K562 (cell line): ENCODE measurements around the gene ZNF284. TPM values are rescaled to one million over a fixed set of nuclear protein-coding genes. Genes with fewer than 3 reads are reported as not detected.
A peak's percentile ranks its signal among the peaks of the same experiment; 100 is the strongest.

Experiments used
- CBFA2T3 ChIP-seq: fragments of 450-650 bp; IDR thresholded peaks from 2 replicates; pipeline ENCODE4 v1.6.1; 2017
- DDX20 ChIP-seq: fragments of 450-650 bp; IDR thresholded peaks from 2 replicates; pipeline ENCODE4 v1.6.1; 2016; ENCODE audit warnings: missing genetic modification characterization, low read depth, mild to moderate bottlenecking, missing compliant biosample characterization, moderate library complexity
- FOXA3 ChIP-seq, 2 experiments: fragments of 450-650 bp in 1 of 2; sonication (generic) in 1 of 2; formaldehyde crosslinking; IDR thresholded peaks in 1 of 2; conservative IDR thresholded peaks in 1 of 2; 2 replicates each; pipeline versions ENCODE4 v1.4.0 to v1.8.0; 2020 to 2022; ENCODE audit warnings: mild to moderate bottlenecking in 2 of 2, missing genetic modification reagents in 1 of 2
- GATA2 ChIP-seq: sonication (generic); formaldehyde crosslinking; IDR thresholded peaks from 2 replicates; pipeline ENCODE4 v1.4.0; 2020; ENCODE audit warnings: mild to moderate bottlenecking, missing genetic modification reagents
- HDAC6 ChIP-seq: IDR thresholded peaks from 2 replicates; pipeline ENCODE4 v1.6.1; 2012; ENCODE audit warnings: low read depth, mild to moderate bottlenecking, control low read depth, inconsistent platforms, low read length, moderate library complexity
- MAFG ChIP-seq: fragments of 450-650 bp; conservative IDR thresholded peaks from 2 replicates; pipeline ENCODE4 v1.6.1; 2016; ENCODE audit warnings: missing genetic modification characterization, missing compliant biosample characterization
- NFXL1 ChIP-seq: fragments of 450-650 bp; formaldehyde crosslinking; IDR thresholded peaks from 2 replicates; pipeline ENCODE4 v1.4.0; 2021; ENCODE audit warnings: mild to moderate bottlenecking
- NR2F6 ChIP-seq: fragments of 450-650 bp; formaldehyde crosslinking; IDR thresholded peaks from 2 replicates; pipeline ENCODE4 v1.4.0; 2020; ENCODE audit warnings: mild to moderate bottlenecking
- SIN3B ChIP-seq: fragments of 450-650 bp; IDR thresholded peaks from 2 replicates; pipeline ENCODE4 v1.6.1; 2017; ENCODE audit warnings: low read depth, mild to moderate bottlenecking, moderate library complexity
- SMAD4 ChIP-seq: fragments of 250-450 bp; sonication (Bioruptor Pico); conservative IDR thresholded peaks from 2 replicates; pipeline ENCODE4 v1.8.0; 2021; ENCODE audit warnings: inconsistent platforms, mild to moderate bottlenecking, moderate library complexity
- ZNF408 ChIP-seq: fragments of 250-450 bp; sonication (Bioruptor Pico); IDR thresholded peaks from 2 replicates; pipeline ENCODE4 v1.4.0; 2020; ENCODE audit warnings: low read depth, mild to moderate bottlenecking, moderate library complexity
- polyA plus RNA-seq, 8 experiments: library from polyadenylated mRNA; depleted of rRNA in 4 of 8; stranded (reverse) in 5 of 8; unstranded in 3 of 8; fragments of >200 nt; fragmentation: Nextera tagmentation in 2 of 8; fragmentation: Illumina TruSeq in 1 of 8; extraction: Ambion mirVana in 2 of 8; extraction: Trizol in 1 of 8; gene quantifications; 2 replicates each; pipeline versions ENCODE4 v1.2.1 to v1.2.3, GENCODE V29; 2011 to 2014; ENCODE audit warnings: inconsistent platforms in 1 of 8, missing spikeins in 1 of 8
- total RNA-seq, 7 experiments: library from RNA; depleted of rRNA in 6 of 7; stranded (reverse); fragments of >200 nt in 6 of 7; fragmentation: Illumina TruSeq in 2 of 7; extraction: Trizol in 2 of 7; gene quantifications; 2 replicates each; pipeline versions ENCODE4 v1.2.1 to v1.2.3, GENCODE V29; 2011 to 2021; ENCODE audit warnings: low replicate concordance in 1 of 7
- TF ChIP-seq, protein P1 (sequence below): fragments of 450-650 bp; conservative IDR thresholded peaks from 2 replicates; pipeline ENCODE4 v1.6.1; 2016; ENCODE audit warnings: missing genetic modification characterization, low read depth, mild to moderate bottlenecking, missing compliant biosample characterization, moderate library complexity
- TF ChIP-seq, protein P2 (sequence below): fragments of 250-450 bp; sonication (Bioruptor Pico); IDR thresholded peaks from 2 replicates; pipeline ENCODE4 v1.8.0; 2021; ENCODE audit warnings: mild to moderate bottlenecking, moderate library complexity
- TF ChIP-seq, protein P3 (sequence below): fragments of 250-450 bp; sonication (Bioruptor Pico); IDR thresholded peaks from 2 replicates; pipeline ENCODE4 v1.6.1; 2021; ENCODE audit warnings: mild to moderate bottlenecking
- TF ChIP-seq, protein P4 (sequence below): fragments of 450-650 bp; IDR thresholded peaks from 2 replicates; pipeline ENCODE4 v1.6.1; 2016; ENCODE audit warnings: missing biosample characterization, missing genetic modification characterization
- TF ChIP-seq, protein P5 (sequence below): sonication (generic); formaldehyde crosslinking; IDR thresholded peaks from 2 replicates; pipeline ENCODE4 v1.9.0; 2022; ENCODE audit warnings: mild to moderate bottlenecking, missing genetic modification reagents
- TF ChIP-seq, protein P6 (sequence below): IDR thresholded peaks from 3 replicates; pipeline ENCODE4 v1.6.1; 2011; ENCODE audit warnings: borderline replicate concordance, mild to moderate bottlenecking; ENCODE audit not compliant: insufficient read length, insufficient read depth
- TF ChIP-seq, protein P7 (sequence below): IDR thresholded peaks from 2 replicates; pipeline ENCODE4 v1.6.1; 2014; ENCODE audit warnings: antibody characterized with exemption

ZNF284 gene
- total and polyA plus RNA-seq, 9 of the 15 experiments (the other 6 are each of a cell fraction or from before 2014, with no cell fraction given): 0.07 to 0.24 (median 0.20) TPM

DNA sequence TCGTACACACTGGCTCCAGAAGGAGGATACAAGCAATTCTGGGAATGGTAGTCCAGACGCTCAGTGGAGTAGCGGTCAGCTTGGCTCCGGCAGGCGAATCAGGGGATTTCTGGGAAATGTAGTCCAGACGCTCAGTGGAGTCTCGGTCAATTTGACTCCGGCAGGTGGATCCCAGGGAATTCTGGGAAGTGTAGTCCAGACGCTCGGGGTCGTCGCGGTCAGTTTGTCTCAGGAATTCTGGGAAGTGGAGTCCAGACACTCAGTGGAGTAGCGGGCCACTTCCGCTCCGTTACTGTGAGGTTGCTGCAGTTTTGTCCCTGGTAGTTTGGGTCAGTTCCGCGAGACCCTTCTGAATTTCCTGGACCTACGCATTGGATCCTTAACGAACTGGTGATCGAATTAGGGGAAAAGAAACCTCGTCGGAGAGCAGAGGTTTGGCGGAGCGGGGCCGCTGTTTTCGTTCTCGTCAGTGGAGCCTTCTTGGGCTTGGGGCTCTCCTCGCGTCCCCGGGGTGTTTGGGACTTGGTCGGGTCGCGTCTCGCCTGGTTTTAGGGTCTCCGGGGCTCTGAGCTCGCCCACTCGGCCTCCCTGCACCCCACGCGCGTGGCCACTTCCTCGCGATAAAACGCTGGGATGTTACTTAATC is 41.3 kb downstream of the ZNF284 start, which contains the start of gene ZNF225 (continued):
- TF ChIP-seq, protein P1, sequence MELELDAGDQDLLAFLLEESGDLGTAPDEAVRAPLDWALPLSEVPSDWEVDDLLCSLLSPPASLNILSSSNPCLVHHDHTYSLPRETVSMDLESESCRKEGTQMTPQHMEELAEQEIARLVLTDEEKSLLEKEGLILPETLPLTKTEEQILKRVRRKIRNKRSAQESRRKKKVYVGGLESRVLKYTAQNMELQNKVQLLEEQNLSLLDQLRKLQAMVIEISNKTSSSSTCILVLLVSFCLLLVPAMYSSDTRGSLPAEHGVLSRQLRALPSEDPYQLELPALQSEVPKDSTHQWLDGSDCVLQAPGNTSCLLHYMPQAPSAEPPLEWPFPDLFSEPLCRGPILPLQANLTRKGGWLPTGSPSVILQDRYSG (tag): no peak
- TF ChIP-seq CBFA2T3 (no peak), FOXA3 (CRISPR knock-in tag; conservative IDR thresholded peaks at IDR 0.05 in 1 of 2, IDR thresholded peaks at IDR 0.05 in 1 of 2) (no peak), MAFG (tag) (no peak), SMAD4 (peak; percentile 79), NFXL1 (CRISPR knock-in tag) (no peak), SIN3B (no peak), NR2F6 (CRISPR knock-in tag) (no peak), DDX20 (no peak), HDAC6 (no peak), ZNF408 (no peak), GATA2 (CRISPR knock-in tag) (no peak)
- TF ChIP-seq, protein P2, sequence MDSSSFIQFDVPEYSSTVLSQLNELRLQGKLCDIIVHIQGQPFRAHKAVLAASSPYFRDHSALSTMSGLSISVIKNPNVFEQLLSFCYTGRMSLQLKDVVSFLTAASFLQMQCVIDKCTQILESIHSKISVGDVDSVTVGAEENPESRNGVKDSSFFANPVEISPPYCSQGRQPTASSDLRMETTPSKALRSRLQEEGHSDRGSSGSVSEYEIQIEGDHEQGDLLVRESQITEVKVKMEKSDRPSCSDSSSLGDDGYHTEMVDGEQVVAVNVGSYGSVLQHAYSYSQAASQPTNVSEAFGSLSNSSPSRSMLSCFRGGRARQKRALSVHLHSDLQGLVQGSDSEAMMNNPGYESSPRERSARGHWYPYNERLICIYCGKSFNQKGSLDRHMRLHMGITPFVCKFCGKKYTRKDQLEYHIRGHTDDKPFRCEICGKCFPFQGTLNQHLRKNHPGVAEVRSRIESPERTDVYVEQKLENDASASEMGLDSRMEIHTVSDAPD (CRISPR knock-in tag): no peak
- TF ChIP-seq, protein P3, sequence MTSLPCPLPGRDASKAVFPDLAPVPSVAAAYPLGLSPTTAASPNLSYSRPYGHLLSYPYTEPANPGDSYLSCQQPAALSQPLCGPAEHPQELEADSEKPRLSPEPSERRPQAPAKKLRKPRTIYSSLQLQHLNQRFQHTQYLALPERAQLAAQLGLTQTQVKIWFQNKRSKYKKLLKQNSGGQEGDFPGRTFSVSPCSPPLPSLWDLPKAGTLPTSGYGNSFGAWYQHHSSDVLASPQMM (CRISPR knock-in tag): no peak
- TF ChIP-seq, protein P4, sequence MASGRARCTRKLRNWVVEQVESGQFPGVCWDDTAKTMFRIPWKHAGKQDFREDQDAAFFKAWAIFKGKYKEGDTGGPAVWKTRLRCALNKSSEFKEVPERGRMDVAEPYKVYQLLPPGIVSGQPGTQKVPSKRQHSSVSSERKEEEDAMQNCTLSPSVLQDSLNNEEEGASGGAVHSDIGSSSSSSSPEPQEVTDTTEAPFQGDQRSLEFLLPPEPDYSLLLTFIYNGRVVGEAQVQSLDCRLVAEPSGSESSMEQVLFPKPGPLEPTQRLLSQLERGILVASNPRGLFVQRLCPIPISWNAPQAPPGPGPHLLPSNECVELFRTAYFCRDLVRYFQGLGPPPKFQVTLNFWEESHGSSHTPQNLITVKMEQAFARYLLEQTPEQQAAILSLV (tag): no peak
- TF ChIP-seq, protein P5, sequence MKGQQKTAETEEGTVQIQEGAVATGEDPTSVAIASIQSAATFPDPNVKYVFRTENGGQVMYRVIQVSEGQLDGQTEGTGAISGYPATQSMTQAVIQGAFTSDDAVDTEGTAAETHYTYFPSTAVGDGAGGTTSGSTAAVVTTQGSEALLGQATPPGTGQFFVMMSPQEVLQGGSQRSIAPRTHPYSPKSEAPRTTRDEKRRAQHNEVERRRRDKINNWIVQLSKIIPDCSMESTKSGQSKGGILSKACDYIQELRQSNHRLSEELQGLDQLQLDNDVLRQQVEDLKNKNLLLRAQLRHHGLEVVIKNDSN (CRISPR knock-in tag): no peak
- TF ChIP-seq, protein P6, sequence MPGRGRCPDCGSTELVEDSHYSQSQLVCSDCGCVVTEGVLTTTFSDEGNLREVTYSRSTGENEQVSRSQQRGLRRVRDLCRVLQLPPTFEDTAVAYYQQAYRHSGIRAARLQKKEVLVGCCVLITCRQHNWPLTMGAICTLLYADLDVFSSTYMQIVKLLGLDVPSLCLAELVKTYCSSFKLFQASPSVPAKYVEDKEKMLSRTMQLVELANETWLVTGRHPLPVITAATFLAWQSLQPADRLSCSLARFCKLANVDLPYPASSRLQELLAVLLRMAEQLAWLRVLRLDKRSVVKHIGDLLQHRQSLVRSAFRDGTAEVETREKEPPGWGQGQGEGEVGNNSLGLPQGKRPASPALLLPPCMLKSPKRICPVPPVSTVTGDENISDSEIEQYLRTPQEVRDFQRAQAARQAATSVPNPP: no peak
- TF ChIP-seq, protein P7, sequence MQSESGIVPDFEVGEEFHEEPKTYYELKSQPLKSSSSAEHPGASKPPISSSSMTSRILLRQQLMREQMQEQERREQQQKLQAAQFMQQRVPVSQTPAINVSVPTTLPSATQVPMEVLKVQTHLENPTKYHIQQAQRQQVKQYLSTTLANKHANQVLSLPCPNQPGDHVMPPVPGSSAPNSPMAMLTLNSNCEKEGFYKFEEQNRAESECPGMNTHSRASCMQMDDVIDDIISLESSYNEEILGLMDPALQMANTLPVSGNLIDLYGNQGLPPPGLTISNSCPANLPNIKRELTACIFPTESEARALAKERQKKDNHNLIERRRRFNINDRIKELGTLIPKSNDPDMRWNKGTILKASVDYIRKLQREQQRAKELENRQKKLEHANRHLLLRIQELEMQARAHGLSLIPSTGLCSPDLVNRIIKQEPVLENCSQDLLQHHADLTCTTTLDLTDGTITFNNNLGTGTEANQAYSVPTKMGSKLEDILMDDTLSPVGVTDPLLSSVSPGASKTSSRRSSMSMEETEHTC: no peak
